ENCODE results near the gene CNTN4.

Gene CNTN4

DNA sequence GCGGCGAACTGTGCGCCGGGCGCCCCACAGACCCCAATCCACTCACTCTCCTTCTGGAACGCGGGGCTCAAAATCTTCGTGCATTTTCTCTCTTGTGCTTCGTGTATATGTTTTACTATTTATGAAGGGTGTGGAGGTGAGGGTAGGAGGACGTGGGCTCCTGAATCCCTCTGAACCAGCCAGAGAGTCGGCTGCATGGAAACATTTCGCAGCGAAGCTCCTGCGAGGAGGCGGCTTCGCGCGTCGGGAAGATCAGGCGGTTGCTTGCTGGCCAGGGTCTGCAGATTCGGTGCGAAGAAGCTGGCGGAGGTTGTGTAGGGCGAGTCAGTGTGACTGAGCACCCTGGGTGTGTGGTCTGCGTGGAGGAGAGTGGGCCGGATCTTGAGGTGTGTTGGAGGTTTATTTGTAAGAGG, 1.1 kb downstream of the CNTN4 start:
- H3K79me2 ChIP-seq (ENCODE audit: low read length), result no peaks in the 10 kb centered on the region
- no peaks in the 10 kb centered on the region for H3K36me3 ChIP-seq (replicated peaks; ENCODE audit: low read depth, low read length)
- no peaks in the 10 kb centered on the region for H3K27me3 ChIP-seq (ENCODE audit: low read depth, low read length)
- H3K4me2 ChIP-seq (ENCODE audit: low read length), result no peak overlapping the region
- no peak overlapping the region for H3K27ac ChIP-seq (ENCODE audit: low read length)
- H3K9me3 ChIP-seq (ENCODE audit: insufficient read depth, low read length), result no peaks in the 10 kb centered on the region
- TF ChIP-seq EZH2phosphoT487 (IDR thresholded peaks at IDR 0.05; ENCODE audit: low read depth) (no peak), CTCF (IDR thresholded peaks at IDR 0.05; ENCODE audit: low read depth, low read length) (no peak)
- H3K4me3 ChIP-seq (ENCODE audit: low read length), result no peak overlapping the region
- no peaks in the 10 kb centered on the region for H3K4me1 ChIP-seq (ENCODE audit: low read length)
- H3K9ac ChIP-seq (ENCODE audit: low read length), result no peak overlapping the region
- H2AFZ ChIP-seq (ENCODE audit: low read depth, low read length), result no peak overlapping the region
- H4K20me1 ChIP-seq (ENCODE audit: insufficient read depth, low read length), result no peaks in the 10 kb centered on the region

DNA sequence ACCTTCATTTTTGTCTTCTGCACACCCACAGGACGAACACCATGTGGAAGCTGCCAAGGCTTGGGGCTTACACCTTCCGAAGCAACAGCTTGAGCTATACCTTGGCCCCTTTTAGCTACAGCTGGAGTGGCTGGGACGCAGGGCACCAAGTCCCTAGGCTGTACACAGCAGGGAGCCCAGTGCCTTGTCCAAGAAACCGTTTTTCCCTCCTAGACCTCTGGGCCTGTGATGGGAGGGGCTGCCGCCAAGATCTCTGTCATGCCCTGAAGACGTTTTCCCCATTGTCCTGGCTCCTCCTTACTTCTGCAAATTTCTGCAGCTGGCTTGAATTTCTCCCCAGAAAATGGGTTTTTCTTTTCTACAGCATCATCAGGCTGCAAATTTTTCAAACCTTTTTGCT, 7.8 kb downstream of the CNTN4 start:
- Histone ChIP-seq H3K9ac (ENCODE audit: low read length) (no peak overlapping the region), H3K4me1 (ENCODE audit: low read length) (peaks cover 7% of the 10 kb centered on the region; the same call in 1 of the 2 replicates), H3K4me2 (ENCODE audit: low read length) (no peak overlapping the region), H4K20me1 (ENCODE audit: insufficient read depth, low read length) (no peaks in the 10 kb centered on the region), H3K9me3 (ENCODE audit: insufficient read depth, low read length) (no peaks in the 10 kb centered on the region), H2AFZ (ENCODE audit: low read depth, low read length) (no peak overlapping the region), H3K27ac (ENCODE audit: low read length) (no peak overlapping the region), H3K79me2 (ENCODE audit: low read length) (no peaks in the 10 kb centered on the region), H3K4me3 (ENCODE audit: low read length) (no peak overlapping the region), H3K36me3 (replicated peaks; ENCODE audit: low read depth, low read length) (no peaks in the 10 kb centered on the region), H3K27me3 (ENCODE audit: low read depth, low read length) (no peaks in the 10 kb centered on the region)
- no peak for TF ChIP-seq EZH2phosphoT487 (IDR thresholded peaks at IDR 0.05; ENCODE audit: low read depth)
- no peak for TF ChIP-seq CTCF (IDR thresholded peaks at IDR 0.05; ENCODE audit: low read depth, low read length)

DNA sequence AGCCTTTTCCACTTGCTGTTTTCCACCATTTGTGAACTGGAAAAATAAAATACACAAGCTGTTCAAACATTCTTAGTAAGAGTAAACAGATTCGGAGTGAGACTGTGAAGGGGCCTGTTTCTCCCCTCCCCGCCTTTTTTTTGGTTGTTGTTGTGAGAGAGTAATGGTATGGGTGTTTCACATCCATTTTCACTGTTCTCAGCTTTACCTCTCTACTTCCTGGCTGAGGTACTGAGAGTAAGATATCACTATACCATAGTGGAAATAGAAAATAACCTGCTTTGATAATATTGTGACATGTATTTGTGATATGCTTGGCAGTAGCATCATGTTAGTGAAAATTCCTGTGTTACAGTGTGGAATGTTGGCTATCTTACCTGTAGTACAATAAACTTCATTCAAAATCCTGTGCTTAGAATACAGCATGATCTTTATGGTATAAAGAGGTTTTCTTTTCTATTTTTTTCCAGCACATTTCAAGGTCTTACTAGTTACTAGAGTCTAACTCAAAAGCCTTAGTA, 12.0 kb downstream of the CNTN4 start:
- Histone ChIP-seq H3K4me3 (ENCODE audit: low read length) (no peak overlapping the region), H3K4me1 (ENCODE audit: low read length) (peaks cover 7% of the 10 kb centered on the region; the same call in 1 of the 2 replicates), H4K20me1 (ENCODE audit: insufficient read depth, low read length) (no peaks in the 10 kb centered on the region), H2AFZ (ENCODE audit: low read depth, low read length) (no peak overlapping the region), H3K79me2 (ENCODE audit: low read length) (no peaks in the 10 kb centered on the region), H3K4me2 (ENCODE audit: low read length) (no peak overlapping the region), H3K27me3 (ENCODE audit: low read depth, low read length) (no peaks in the 10 kb centered on the region), H3K27ac (ENCODE audit: low read length) (no peak overlapping the region), H3K9ac (ENCODE audit: low read length) (no peak overlapping the region), H3K36me3 (replicated peaks; ENCODE audit: low read depth, low read length) (no peaks in the 10 kb centered on the region), H3K9me3 (ENCODE audit: insufficient read depth, low read length) (no peaks in the 10 kb centered on the region)
- no peak for TF ChIP-seq CTCF (IDR thresholded peaks at IDR 0.05; ENCODE audit: low read depth, low read length)
- no peak for TF ChIP-seq EZH2phosphoT487 (IDR thresholded peaks at IDR 0.05; ENCODE audit: low read depth)

GRCh38 chr3:2114617-2115275, 16.1 kb downstream of the CNTN4 start:
- Histone ChIP-seq H4K20me1 (ENCODE audit: insufficient read depth, low read length) (no peaks in the 10 kb centered on the region), H3K4me1 (ENCODE audit: low read length) (peaks cover 7% of the 10 kb centered on the region; the same call in 1 of the 2 replicates), H3K27ac (ENCODE audit: low read length) (no peak overlapping the region), H3K9ac (ENCODE audit: low read length) (no peak overlapping the region), H3K36me3 (replicated peaks; ENCODE audit: low read depth, low read length) (no peaks in the 10 kb centered on the region), H2AFZ (ENCODE audit: low read depth, low read length) (no peak overlapping the region), H3K27me3 (ENCODE audit: low read depth, low read length) (no peaks in the 10 kb centered on the region), H3K4me2 (ENCODE audit: low read length) (no peak overlapping the region), H3K79me2 (ENCODE audit: low read length) (no peaks in the 10 kb centered on the region), H3K9me3 (ENCODE audit: insufficient read depth, low read length) (no peaks in the 10 kb centered on the region), H3K4me3 (ENCODE audit: low read length) (no peak overlapping the region)
- no peak for TF ChIP-seq CTCF (IDR thresholded peaks at IDR 0.05; ENCODE audit: low read depth, low read length)
- no peak for TF ChIP-seq EZH2phosphoT487 (IDR thresholded peaks at IDR 0.05; ENCODE audit: low read depth)

Data from OCI-LY3 (cell line).